OCI-LY7 (cell line): Measurements from ENCODE around the gene LIFR. TPM values are rescaled to one million over a fixed set of nuclear protein-coding genes. Genes with fewer than 3 reads are reported as not detected.

ENCODE experiments used
- BruUV-seq: library from RNA; stranded (reverse); fragments of 400-500 nt; replicated peaks from 2 replicates; lab custom pipeline; 2021; lab: Mats Ljungman, UMichigan
- CTCF ChIA-PET: fragments of 300-600 bp; sonication (Branson Sonifier 250); formaldehyde crosslinking; loops from one replicate; lab custom pipeline; 2022; ENCODE audit warnings: antibody characterized with exemption; ENCODE audit not compliant: unreplicated experiment; lab: Charles Lee
- POLR2A ChIA-PET: fragments of 300-600 bp; sonication (Branson Sonifier 250); formaldehyde crosslinking; loops from one replicate; lab custom pipeline; 2022; ENCODE audit warnings: antibody characterized with exemption; lab: Charles Lee
- DNase-seq: peaks from one replicate; pipeline ENCODE4 v3.0.0-alpha.2; 2015; ENCODE audit warnings: low spot score
- H2AFZ ChIP-seq: fragments of 200-600 bp; sonication (generic), shearing (Covaris generic); 2 replicates; pipeline ENCODE4 v1.6.1; 2014; ENCODE audit warnings: mild to moderate bottlenecking, antibody characterized with exemption, low read length, moderate library complexity
- H3K27ac ChIP-seq: fragments of 200-600 bp; sonication (generic); 2 replicates; pipeline ENCODE4 v1.5.1; 2014; ENCODE audit warnings: mixed run types, low read depth, mild to moderate bottlenecking, moderate library complexity, low read length, inconsistent platforms; ENCODE audit not compliant: poor library complexity, severe bottlenecking
- H3K36me3 ChIP-seq: fragments of 200-600 bp; sonication (generic); 2 replicates; pipeline ENCODE4 v1.6.1; 2014; ENCODE audit warnings: mild to moderate bottlenecking, antibody characterized with exemption, low read length, moderate library complexity, mixed read lengths; ENCODE audit not compliant: insufficient read depth
- H3K4me1 ChIP-seq: fragments of 200-600 bp; sonication (generic); 2 replicates; pipeline ENCODE4 v1.5.1; 2014; ENCODE audit warnings: mild to moderate bottlenecking, low read length; ENCODE audit not compliant: insufficient read depth, poor library complexity, severe bottlenecking
- H3K4me2 ChIP-seq: fragments of 200-600 bp; sonication (generic); 2 replicates; pipeline ENCODE4 v1.6.1; 2014; ENCODE audit warnings: mild to moderate bottlenecking, low read length
- H3K4me3 ChIP-seq: fragments of 200-600 bp; sonication (generic); 2 replicates; pipeline ENCODE4 v1.5.1; 2014; ENCODE audit warnings: mild to moderate bottlenecking, low read depth, low read length; ENCODE audit not compliant: poor library complexity, severe bottlenecking
- H3K79me2 ChIP-seq: fragments of 200-600 bp; sonication (generic); 2 replicates; pipeline ENCODE4 v1.6.1; 2016; ENCODE audit warnings: low read depth, mild to moderate bottlenecking, low read length, moderate library complexity, mixed read lengths; ENCODE audit not compliant: insufficient read depth
- H3K9me2 ChIP-seq: fragments of 200-600 bp; sonication (generic); 2 replicates; pipeline ENCODE4 v1.6.1; 2016; ENCODE audit warnings: mild to moderate bottlenecking, low read length, mixed read lengths; ENCODE audit not compliant: insufficient read depth
- H3K9me3 ChIP-seq: fragments of 200-600 bp; sonication (generic); 2 replicates; pipeline ENCODE4 v1.6.1; 2014; ENCODE audit warnings: mild to moderate bottlenecking, mixed run types, low read length, mixed read lengths
- H4K20me1 ChIP-seq: fragments of 200-600 bp; sonication (generic); 2 replicates; pipeline ENCODE4 v1.6.1; 2014; ENCODE audit warnings: mild to moderate bottlenecking, antibody characterized with exemption, low read length, moderate library complexity, mixed read lengths; ENCODE audit not compliant: insufficient read depth
- CTCF ChIP-seq: fragments of 200-600 bp; sonication (generic); conservative IDR thresholded peaks from 2 replicates; pipeline ENCODE4 v1.5.1; 2014; ENCODE audit warnings: mild to moderate bottlenecking, antibody characterized with exemption, low read length, moderate library complexity, mixed read lengths
- EZH2phosphoT487 ChIP-seq: fragments of 200-600 bp; sonication (generic); IDR thresholded peaks from 2 replicates; pipeline ENCODE4 v1.6.1; 2018; ENCODE audit warnings: low read depth, borderline replicate concordance, mild to moderate bottlenecking, mixed run types, antibody characterized with exemption, low read length, moderate library complexity, mixed read lengths
- intact Hi-C: fragments of 100-400 bp; cut with micrococcal nuclease; formaldehyde crosslinking; loops from one replicate; pipeline ENCODE4 v1.10.0; 2022; ENCODE audit not compliant: unreplicated experiment
- total RNA-seq, 2 experiments: library from RNA; depleted of rRNA in 1 of 2; stranded (reverse); fragments of >200 nt in 1 of 2; shearing (Covaris generic) in 1 of 2; gene quantifications; 2 replicates each; pipeline ENCODE4 v1.2.3, GENCODE V29; 2014 to 2022

Gene LIFR
- total RNA-seq, 2 experiments from 2014 or later, result not detected

- H3K4me1 ChIP-seq, result no peaks in the 10 kb centered on the region
- H3K4me3 ChIP-seq, result no peak overlapping the region
- intact Hi-C loops, result no loop called here
- H3K79me2 ChIP-seq, result no peaks in the 10 kb centered on the region
- no peak overlapping the region for H3K27ac ChIP-seq
- POLR2A ChIA-PET, result interaction anchor here (2.7 kb wide), 1 partner anchor 11 kb away, joined by 7 read pairs; no protein-coding TSS in a partner anchor
- TF ChIP-seq CTCF (no peak), EZH2phosphoT487 (no peak)
- BruUV-seq, result no TSS peak
- no peaks in the 10 kb centered on the region for H3K9me2 ChIP-seq
- no peaks in the 10 kb centered on the region for H3K36me3 ChIP-seq
- no peak for DNase-seq
- H3K9me3 ChIP-seq, result no peaks in the 10 kb centered on the region
- no peak overlapping the region for H2AFZ ChIP-seq
- no peaks in the 10 kb centered on the region for H4K20me1 ChIP-seq
- no peak overlapping the region for H3K4me2 ChIP-seq
- CTCF ChIA-PET, result no interaction called here
These were observed 93.3 kb downstream of the LIFR start for GRCh38 chr5:38462976-38463633.

- H3K4me3 ChIP-seq, result no peak overlapping the region
- H3K36me3 ChIP-seq, result no peaks in the 10 kb centered on the region
- TF ChIP-seq EZH2phosphoT487, result no peak
- no peak for TF ChIP-seq CTCF
- no peak overlapping the region for H3K27ac ChIP-seq
- no peak for DNase-seq
- no peak overlapping the region for H2AFZ ChIP-seq
- no peak overlapping the region for H3K4me2 ChIP-seq
- POLR2A ChIA-PET, result no interaction called here
- intact Hi-C loops, result loop anchor here (10.0 kb wide), 1 partner anchor 617 kb away; the partner anchor contains the start of gene RICTOR
- no peaks in the 10 kb centered on the region for H3K9me2 ChIP-seq
- peaks cover 11% of the 10 kb centered on the region for H4K20me1 ChIP-seq
- no peaks in the 10 kb centered on the region for H3K9me3 ChIP-seq
- H3K79me2 ChIP-seq, result no peaks in the 10 kb centered on the region
- H3K4me1 ChIP-seq, result peaks cover 11% of the 10 kb centered on the region
- no TSS peak for BruUV-seq
- CTCF ChIA-PET, result no interaction called here
These were observed 98.3 kb downstream of the LIFR start for GRCh38 chr5:38458174-38458573.

GRCh38 chr5:38456657-38457399 lies 99.6 kb downstream of the LIFR start:
- Histone ChIP-seq H3K9me3 (no peaks in the 10 kb centered on the region), H3K36me3 (no peaks in the 10 kb centered on the region), H2AFZ (no peak overlapping the region), H3K79me2 (no peaks in the 10 kb centered on the region), H4K20me1 (peaks cover 15% of the 10 kb centered on the region), H3K9me2 (no peaks in the 10 kb centered on the region), H3K4me2 (no peak overlapping the region), H3K4me1 (peaks cover 21% of the 10 kb centered on the region), H3K27ac (no peak overlapping the region), H3K4me3 (no peak overlapping the region)
- intact Hi-C loops, result loop anchor here (10.0 kb wide), 1 partner anchor 618 kb away; the partner anchor contains the start of gene RICTOR
- DNase-seq, result no peak
- ChIA-PET POLR2A (no interaction called here), CTCF (no interaction called here)
- TF ChIP-seq CTCF (no peak), EZH2phosphoT487 (no peak)
- no TSS peak for BruUV-seq
